Measurements from ENCODE around the gene IMPACT.

IMPACT gene

DNA sequence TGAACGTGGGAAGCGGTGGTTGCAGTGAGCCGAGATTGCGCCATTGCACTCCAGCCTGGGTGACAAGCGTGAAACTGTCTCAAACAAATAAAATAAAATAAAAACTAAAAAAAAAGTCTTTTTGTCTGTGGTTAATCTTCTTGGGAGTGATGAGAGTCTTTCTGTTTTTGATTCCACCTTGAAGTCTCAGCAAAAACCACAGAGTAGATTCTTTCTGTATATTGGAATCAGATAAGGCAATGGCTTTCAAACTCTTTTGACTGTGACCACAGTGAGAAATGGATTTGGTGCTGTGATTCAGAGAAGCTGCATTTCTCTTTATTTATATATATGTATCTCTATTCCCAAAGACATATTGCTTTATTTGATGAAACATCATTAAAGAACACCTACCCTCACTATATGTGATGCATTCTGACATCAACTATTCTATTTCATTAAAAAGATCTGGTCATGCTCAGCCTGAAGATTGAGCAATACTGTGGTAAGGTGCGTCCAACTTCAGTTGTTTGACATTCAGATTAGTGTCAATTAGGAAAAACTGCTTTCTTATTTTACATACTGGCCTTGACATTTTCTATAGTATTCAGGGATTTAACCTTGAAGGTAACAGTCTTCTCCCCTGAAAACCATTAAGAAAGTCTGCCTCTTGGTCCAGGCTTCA, 49.6 kb downstream of the IMPACT start:
- no peak for DNase-seq (ENCODE audit: low read depth in 1 of 2, low spot score in 1 of 2)

DNA sequence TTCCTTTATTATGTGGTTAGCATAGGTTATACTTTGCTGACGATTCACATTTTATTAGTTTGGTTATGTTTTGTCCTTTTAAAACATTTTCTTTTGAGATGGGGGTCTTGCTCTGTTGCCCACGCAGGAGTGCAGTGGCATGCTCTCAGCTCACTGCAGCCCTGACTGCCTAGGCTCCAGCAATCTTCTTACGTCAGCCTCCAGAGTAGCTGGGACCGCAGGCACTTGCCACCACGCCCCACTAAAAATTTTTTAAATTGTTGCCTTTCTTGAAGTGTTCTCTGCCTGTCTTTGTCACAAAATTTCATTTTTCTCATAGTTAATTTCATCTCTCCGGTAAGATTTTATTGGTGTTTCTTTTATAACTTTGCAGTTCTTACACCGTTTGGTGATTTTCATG, 52.9 kb downstream of the IMPACT start:
- no peak for DNase-seq (ENCODE audit: low read depth in 1 of 2, low spot score in 1 of 2)

DNA sequence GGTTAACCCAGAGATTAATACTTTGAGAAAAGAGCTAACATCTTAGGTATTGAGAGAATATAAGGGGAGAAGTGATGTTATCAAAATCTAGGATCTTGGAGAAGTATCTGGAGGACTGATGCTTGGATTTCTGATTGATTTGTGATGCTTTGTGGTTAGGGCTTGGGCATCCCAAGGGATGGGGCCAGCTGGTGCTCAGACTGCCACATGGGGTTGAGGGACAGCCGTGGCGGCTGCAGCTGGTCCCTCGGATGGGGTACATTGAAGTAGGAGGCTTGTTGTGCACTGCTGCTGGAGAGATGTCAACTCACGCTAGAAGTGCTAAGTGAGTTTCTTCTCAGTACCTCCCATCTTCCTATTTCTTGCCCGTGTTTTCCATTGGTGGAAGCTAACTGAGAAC, 56.4 kb downstream of the IMPACT start:
- DNase-seq (ENCODE audit: low read depth in 1 of 2, low spot score in 1 of 2): no peak

DNA sequence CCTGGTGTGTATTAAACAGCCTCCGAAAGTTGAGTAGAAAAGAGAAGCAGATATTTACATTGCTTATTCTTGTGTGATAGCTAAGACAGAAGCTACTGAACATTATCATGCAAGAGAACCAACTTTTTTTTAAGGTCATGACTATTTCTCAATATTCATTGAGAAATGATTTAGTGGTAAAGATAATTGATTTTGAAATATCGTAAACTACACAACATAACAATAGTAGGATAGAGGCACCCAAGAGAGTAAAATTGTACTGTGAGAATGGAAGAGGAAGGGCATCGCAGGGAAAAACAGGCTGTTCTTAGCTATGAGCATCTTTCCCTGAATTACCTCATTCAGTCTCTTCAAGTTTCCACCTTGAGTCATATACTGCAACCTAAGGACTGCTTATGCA, 59.2 kb downstream of the IMPACT start:
- no peak for DNase-seq (ENCODE audit: low read depth in 1 of 2, low spot score in 1 of 2)

DNA sequence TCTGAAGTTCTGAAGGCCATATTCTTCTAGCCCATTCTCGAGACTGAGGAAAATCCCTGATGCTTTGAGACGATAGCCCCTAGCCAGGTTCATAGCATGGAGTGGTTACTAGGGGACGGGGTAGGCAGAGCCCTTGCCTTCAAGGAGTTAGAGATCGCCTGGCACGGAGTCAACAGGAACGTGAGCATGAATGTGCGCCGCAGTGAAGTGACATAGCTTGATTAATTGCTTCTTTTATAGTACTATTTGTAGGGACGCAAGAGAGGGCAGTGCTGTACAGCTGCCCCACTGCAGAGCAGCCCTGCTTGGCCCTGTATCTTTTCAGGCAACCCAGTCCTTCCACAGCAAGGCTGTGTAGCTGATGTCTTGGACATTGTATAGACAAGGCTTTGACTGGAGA, 60.2 kb downstream of the IMPACT start:
- DNase-seq (ENCODE audit: low read depth in 1 of 2, low spot score in 1 of 2): no peak

DNA sequence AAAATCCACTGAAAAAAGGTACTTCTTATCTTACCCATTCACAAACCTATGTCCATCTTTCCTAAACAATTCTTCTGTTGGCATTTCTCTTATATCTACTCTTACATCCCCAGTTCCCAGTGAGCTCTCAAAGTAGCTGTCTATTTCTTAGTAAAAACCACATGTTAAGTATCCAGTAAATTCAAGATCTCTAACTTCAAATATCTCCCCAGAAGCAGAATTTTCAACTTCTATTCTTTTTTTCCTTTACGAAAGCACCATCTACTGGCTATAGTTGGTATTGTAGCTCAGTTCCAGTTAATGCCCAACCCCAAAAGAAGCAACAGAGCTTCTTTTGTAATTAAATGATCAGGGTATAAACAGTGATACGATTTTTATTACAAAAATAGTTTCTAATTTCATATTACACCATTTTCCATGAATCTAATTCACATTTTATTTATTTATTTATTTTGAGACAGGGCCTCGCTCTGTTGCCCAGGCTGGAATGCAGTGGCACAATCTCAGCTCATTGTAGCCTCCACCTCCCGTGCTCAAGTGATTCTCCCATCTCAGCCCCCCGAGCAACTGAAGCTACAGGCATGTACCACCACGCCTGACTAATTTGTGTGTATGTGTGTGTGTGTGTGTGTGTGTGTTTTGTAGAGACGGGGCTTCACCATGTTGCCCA, 62.5 kb downstream of the IMPACT start:
- no peak for DNase-seq (ENCODE audit: low read depth in 1 of 2, low spot score in 1 of 2)

DNA sequence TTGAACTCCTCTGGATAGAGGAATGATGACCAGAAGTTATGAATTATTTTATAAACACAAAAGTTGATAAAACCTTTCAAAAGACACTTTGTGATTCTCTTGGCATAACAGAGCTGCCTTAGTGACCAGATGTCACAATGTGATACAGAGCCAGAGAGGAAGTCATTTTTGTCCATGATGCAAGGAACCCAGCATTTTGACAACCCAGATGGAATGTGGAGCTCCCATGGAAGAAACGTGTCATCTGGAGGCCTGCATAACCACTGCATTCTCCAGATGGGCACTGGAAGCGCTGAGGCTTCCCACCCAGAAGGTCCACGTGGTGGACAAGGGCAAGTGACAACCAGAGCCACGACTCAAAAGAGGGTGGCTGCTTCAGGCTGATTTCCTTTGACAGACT, 64.1 kb downstream of the IMPACT start:
- DNase-seq (ENCODE audit: low read depth in 1 of 2, low spot score in 1 of 2): no peak

DNA sequence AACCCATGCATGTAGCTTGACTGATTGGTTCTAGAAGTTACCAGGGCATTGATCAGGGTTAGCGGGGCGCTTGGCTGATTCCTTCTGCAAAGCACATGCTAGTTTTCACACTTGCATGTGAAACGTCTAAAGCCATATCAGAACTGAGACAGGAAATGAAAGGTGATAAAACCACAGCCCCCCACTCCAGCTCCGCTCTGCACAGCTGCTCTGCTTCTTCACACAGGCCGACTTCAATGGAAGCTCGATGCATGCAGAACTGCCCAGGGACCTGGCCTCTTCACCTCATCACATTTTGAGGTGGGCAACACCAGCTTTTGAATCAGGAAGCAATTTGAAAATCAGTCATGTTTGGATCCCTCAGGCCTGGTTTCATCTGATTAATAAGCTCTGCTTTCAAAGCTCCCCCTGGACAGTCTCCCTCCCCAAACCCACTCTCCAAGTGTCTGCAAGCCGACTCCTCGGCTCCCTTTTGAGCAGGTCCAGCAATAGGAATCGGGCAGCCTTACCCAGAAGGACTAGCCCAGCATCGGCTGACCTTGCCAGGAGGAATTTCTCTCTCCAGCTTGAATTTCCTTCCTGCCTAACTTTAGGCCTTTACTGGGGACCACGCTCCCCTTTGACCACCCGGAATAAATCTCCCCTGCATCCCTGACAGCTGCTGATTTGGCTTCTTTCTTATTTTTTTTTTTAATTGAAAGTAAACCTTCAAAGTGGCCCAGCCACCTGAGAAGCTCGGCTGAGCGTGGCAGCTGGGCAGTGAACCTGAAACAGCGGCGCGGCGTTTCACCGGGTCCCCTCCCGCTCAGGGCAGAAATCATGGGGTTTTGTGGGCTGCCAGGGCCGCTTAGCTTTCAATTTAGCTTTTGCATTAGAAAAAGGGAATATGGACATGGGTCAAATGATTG, 65.7 kb downstream of the IMPACT start:
- DNase-seq (ENCODE audit: low read depth in 1 of 2, low spot score in 1 of 2): no peak

DNA sequence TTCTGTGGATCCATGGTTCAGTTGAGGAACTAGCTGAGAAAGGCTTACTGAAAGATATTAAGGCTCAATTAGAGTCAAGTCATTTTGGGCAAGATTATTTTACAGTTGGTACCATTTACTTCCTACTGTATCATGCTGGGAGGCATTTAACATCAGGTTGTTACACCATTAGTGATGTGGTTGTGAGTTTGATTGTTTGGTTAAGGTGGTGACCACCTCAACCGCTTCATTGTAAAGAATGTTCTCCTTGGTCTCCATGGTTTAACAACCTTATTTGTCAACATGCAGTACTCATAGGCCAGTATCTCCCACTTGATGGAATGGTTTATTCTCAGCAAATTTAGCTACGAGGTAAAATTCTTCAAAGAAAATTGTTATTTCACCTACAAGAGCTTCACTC, 68.1 kb downstream of the IMPACT start:
- no peak for DNase-seq (ENCODE audit: low read depth in 1 of 2, low spot score in 1 of 2)

DNA sequence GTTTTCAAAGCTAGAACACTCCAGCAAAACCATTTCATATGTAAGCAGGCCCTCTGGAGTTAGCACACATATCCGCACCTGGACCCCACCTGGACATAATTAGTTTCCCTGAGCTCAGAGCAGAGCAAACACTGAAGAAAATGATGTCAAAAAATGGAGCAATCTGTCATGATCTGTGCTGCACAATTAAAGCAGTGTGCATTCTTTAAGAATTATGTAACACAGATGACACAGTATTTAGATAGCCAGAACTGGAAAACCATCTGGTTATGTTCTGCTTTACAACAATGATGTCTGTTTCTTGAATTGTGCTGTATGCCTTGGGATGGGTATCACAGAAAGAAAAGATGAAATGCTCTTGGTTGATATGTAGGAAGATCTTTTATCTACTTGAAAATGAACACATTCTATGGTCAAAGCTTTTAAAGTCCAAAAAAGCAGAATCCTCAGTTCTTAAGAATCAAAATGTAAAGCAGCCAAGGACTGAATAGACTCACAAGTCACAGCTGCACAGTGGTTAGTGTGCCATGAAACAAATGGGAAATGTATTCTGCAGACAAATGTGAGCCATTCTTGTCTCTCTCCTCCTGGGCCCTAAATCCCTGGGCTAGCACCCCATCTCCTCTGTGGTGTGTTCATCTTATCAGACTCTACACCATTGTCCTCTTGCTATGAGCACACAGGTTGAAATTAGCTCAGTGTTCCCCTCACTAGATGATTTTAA, 70.7 kb downstream of the IMPACT start:
- no peak for DNase-seq (ENCODE audit: low read depth in 1 of 2, low spot score in 1 of 2)

DNA sequence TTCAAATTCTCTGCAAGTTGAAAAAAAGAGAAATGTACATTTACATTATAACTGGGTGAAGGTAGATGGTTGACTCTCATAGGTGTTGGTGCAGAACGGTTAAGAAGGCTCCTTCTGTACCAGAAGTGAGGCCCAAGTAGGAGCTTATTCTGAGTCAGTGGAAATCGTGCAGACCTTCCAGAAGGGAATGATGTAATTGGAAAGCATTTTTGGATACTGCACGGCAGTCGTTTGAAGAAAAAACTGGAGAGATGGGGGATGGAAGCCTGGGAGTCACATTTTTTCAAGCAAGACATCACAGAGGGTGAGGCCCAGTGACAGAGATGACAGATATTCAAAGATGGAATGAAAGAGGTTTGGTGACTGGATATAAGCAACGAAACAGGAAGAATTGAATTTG, 73.3 kb downstream of the IMPACT start:
- DNase-seq (ENCODE audit: low read depth in 1 of 2, low spot score in 1 of 2): no peak

DNA sequence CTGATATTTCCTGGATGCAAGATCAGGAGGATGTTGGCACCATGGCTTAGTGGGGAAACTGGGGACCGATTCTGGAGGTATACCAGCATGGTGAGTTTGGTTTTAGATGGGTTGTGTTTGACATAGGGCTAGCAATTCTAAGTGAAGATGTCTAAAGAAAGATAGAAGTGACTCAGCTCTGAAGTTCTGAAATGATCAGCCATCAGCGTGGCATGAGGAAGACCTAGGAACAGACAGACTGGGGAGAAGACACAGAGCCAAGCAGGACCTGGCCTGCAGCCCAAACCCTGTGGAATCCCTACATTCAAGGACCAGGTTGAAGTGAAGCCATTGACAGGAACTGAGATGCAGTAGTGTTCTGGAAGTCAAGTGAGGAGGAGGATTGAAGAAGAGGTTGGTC, 73.7 kb downstream of the IMPACT start:
- DNase-seq (ENCODE audit: low read depth in 1 of 2, low spot score in 1 of 2): no peak

DNA sequence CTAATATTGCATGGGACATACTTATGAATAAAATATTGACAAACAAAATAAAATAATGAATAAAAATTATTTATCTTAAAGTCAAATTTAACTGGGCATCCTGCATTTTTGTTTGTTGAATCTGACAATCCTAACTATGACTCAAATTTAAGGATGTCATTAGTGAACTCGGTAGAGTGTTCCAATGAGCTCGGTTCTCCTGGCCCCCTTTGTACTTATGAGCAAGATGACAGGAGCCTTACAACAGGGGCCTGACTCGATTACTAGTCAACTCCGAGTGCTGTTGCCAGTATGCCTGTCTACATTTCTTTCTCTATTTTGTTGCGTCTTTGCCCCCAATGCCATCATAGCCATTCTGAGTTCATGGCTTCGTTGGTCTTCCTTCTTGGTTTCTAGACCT, 74.3 kb downstream of the IMPACT start:
- no peak for DNase-seq (ENCODE audit: low read depth in 1 of 2, low spot score in 1 of 2)

DNA sequence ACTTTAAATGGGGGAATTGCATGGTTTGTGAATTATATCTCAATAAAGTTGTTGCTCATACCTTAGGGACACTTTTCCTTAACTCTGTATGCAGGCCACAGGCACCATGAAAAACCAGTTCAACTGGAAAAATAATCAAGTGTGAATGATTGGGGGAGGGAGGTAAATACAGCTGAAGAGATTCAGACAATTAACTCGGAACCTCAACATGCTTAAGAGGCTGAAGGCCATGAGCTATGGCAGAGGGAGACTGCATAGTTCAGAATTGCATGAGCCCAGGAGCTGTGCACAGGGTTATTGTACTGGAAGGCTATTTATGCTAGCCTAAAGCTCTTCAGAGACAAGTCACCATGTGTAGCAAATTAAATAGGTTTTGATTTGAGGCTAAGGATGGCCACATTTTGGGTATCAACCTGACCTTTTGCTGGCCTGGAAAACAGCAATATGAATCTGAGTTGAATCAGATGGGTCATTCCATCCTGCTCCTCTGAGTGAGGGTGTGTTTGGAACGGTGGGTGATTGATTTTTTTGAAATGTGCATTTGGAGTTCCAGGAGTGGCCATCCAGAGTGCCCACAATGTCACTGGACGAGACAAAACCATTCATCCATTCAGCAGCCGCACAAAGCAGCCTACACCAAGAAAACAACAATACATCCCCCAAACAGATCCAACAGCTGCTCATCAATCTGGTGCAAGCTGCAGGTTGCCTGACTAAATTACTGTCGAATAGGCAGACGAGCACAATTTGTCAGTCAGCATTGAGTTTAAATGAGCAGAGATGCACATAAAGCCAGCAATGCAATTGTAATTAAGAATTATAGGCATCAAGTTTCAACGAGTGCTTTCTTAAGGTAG, 76.4 kb downstream of the IMPACT start:
- DNase-seq (ENCODE audit: low read depth in 1 of 2, low spot score in 1 of 2): no peak

Measured in activated T-helper 1 cell treated with anti-CD3 and anti-CD28 coated beads, Interleukin-2, amount 50 U/mL, for 16 hours (primary cell).